GM21390 (cell line): ENCODE results near the gene ACIN1.

Experiments
- ATAC-seq: cut with Tn5 transposase; IDR thresholded peaks from one replicate; pipeline ENCODE4 v1.9.1; 2021; ENCODE audit not compliant: unreplicated experiment

Gene ACIN1

GRCh38 chr14:23044840-23045239 is 50.1 kb downstream of the ACIN1 start:
- ATAC-seq = no peak

- ATAC-seq = no peak
Measured at GRCh38 chr14:23043754-23044153, 51.2 kb downstream of the ACIN1 start.

- no peak for ATAC-seq
Measured at GRCh38 chr14:23043145-23043544, 51.8 kb downstream of the ACIN1 start.

GRCh38 chr14:23042162-23042965 is 52.6 kb downstream of the ACIN1 start, which contains the start of gene PSMB11:
PSMB11 (plus strand) TSS chr14:23042212; CDS start chr14:23042226, 14 bp downstream.
- no peak for ATAC-seq

GRCh38 chr14:23041729-23042128 is 53.2 kb downstream of the ACIN1 start:
- no peak for ATAC-seq

- no peak for ATAC-seq
Measured at GRCh38 chr14:23040100-23040499, 54.8 kb downstream of the ACIN1 start.

GRCh38 chr14:23035303-23036144 is 59.4 kb downstream of the ACIN1 start:
- ATAC-seq = no peak

- ATAC-seq = peak; percentile 96
Measured at GRCh38 chr14:23034498-23035302, 60.2 kb downstream of the ACIN1 start, which contains the start of gene PSMB5. PSMB5 (minus strand) TSS chr14:23034900; CDS start chr14:23034881, 19 bp downstream.

GRCh38 chr14:23033801-23034497 is 61.0 kb downstream of the ACIN1 start:
- ATAC-seq = no peak

GRCh38 chr14:23033251-23033727 is 61.6 kb downstream of the ACIN1 start:
- ATAC-seq = no peak

- ATAC-seq = no peak
Measured at GRCh38 chr14:23030936-23031335, 64.0 kb downstream of the ACIN1 start.

GRCh38 chr14:23028799-23029198 is 66.1 kb downstream of the ACIN1 start:
- ATAC-seq = no peak

GRCh38 chr14:23025151-23025814 is 69.7 kb downstream of the ACIN1 start:
- ATAC-seq = no peak

- ATAC-seq = no peak
Measured at GRCh38 chr14:23024612-23025075, 70.3 kb downstream of the ACIN1 start.

GRCh38 chr14:23023795-23024152 is 71.2 kb downstream of the ACIN1 start:
- no peak for ATAC-seq

GRCh38 chr14:23023022-23023794 is 71.7 kb downstream of the ACIN1 start:
- no peak for ATAC-seq

- no peak for ATAC-seq
Measured at GRCh38 chr14:23021889-23022442, 73.0 kb downstream of the ACIN1 start.

- no peak for ATAC-seq
Measured at GRCh38 chr14:23021434-23021833, 73.5 kb downstream of the ACIN1 start.
